Ascending aorta (tissue), 2 donors: Measurements from ENCODE around the gene ARHGEF7. TPM values are rescaled to one million over a fixed set of nuclear protein-coding genes. Genes with fewer than 3 reads are reported as not detected.

Experiments used
- DNase-seq, 2 donors: peaks; one replicate each; pipeline ENCODE4 v3.0.0-alpha.2; 2019; ENCODE audit warnings: low spot score in 2 of 2
- H3K27ac ChIP-seq, 2 donors: fragments of 200-600 bp; sonication (generic); one replicate each; pipeline ENCODE4 v1.5.1; 2016 to 2017; ENCODE audit warnings: mild to moderate bottlenecking in 1 of 2
- H3K27me3 ChIP-seq: fragments of 200-600 bp; sonication (generic); one replicate; pipeline ENCODE4 v1.5.1; 2017
- H3K36me3 ChIP-seq, 2 donors: fragments of 200-600 bp; sonication (generic); one replicate each; pipeline ENCODE4 v1.5.1; 2016
- H3K4me1 ChIP-seq, 2 donors: fragments of 200-600 bp; sonication (generic); one replicate each; pipeline ENCODE4 v1.5.1; 2016 to 2017; ENCODE audit warnings: mild to moderate bottlenecking in 1 of 2
- H3K4me3 ChIP-seq, 2 donors: fragments of 200-600 bp; sonication (generic); one replicate each; pipeline ENCODE4 v1.5.1; 2016 to 2017; ENCODE audit warnings: mild to moderate bottlenecking in 1 of 2
- H3K9me3 ChIP-seq, 2 donors: fragments of 200-600 bp; sonication (generic); one replicate each; pipeline ENCODE4 v1.5.1; 2016
- intact Hi-C: fragments of 100-400 bp; cut with DNase I; formaldehyde crosslinking; loops from one replicate; pipeline ENCODE4 v1.15.1; 2023
- total RNA-seq: library from RNA; depleted of rRNA; stranded (reverse); fragments of >200 nt; gene quantifications from one replicate; pipeline ENCODE4 v1.1.0, GENCODE V29; 2016
- TF ChIP-seq, protein P1 (sequence below), 3 experiments: fragments of 200-600 bp in 2 of 3; fragments of 450-650 bp in 1 of 3; sonication (generic) in 2 of 3; IDR thresholded peaks; one replicate each; pipeline ENCODE4 v1.5.1; 2016 to 2019; ENCODE audit warnings: antibody characterized with exemption in 3 of 3, mild to moderate bottlenecking in 1 of 3, moderate library complexity in 1 of 3

The ARHGEF7 gene
- total RNA-seq, 1 donor from 2014 or later, result 32.2 TPM

DNA sequence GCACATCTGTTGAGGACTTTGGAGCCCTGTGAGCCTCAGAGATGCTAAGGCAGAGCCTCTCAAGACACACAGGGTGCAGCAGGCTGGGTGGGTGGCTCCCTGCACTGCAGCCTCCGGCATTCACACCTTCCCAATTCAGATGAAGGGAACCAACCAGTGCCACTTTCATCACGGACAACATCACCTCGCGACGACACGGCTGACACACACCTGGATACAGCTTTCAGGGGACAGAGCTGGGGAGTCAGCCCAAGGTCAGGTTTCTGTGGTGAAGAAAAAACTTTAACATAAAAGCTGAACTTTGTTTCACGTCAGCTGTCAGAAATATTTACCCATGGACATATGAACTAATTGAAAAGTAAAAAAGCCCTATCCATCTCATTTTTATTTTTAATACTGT, 24.9 kb upstream of the ARHGEF7 start:
- Histone ChIP-seq H3K4me3 (no peak overlapping the region), H3K36me3 (no peaks in the 10 kb centered on the region), H3K4me1 (no peaks in the 10 kb centered on the region), H3K27ac (no peak overlapping the region), H3K27me3 (no peaks in the 10 kb centered on the region), H3K9me3 (no peaks in the 10 kb centered on the region)
- DNase-seq, result no peak
- TF ChIP-seq, protein P1, sequence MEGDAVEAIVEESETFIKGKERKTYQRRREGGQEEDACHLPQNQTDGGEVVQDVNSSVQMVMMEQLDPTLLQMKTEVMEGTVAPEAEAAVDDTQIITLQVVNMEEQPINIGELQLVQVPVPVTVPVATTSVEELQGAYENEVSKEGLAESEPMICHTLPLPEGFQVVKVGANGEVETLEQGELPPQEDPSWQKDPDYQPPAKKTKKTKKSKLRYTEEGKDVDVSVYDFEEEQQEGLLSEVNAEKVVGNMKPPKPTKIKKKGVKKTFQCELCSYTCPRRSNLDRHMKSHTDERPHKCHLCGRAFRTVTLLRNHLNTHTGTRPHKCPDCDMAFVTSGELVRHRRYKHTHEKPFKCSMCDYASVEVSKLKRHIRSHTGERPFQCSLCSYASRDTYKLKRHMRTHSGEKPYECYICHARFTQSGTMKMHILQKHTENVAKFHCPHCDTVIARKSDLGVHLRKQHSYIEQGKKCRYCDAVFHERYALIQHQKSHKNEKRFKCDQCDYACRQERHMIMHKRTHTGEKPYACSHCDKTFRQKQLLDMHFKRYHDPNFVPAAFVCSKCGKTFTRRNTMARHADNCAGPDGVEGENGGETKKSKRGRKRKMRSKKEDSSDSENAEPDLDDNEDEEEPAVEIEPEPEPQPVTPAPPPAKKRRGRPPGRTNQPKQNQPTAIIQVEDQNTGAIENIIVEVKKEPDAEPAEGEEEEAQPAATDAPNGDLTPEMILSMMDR (IDR thresholded peaks at IDR 0.05), result no peak
- intact Hi-C loops, result no loop called here

DNA sequence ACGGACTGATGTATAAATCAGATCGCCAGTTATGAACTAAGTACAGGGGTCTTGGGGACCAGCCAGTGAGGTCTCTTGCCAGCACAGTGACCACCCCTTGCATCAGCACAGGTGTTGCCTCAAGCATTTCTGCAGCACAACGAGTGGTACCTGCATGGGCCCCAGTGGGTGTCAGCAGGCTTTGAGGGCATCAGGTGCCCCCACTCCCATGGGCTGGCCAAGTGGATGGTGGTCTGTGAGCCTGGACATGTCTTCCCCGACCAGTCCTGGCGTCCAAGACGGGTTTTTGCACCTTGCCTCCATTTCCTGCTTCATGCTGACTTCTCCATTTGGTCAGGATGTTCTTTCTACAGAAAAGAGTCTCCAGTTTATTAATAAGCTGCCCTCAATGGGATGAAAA, 22.4 kb upstream of the ARHGEF7 start:
- Histone ChIP-seq H3K4me3 (no peak overlapping the region), H3K27ac (no peak overlapping the region), H3K9me3 (no peaks in the 10 kb centered on the region), H3K36me3 (no peaks in the 10 kb centered on the region), H3K27me3 (no peaks in the 10 kb centered on the region), H3K4me1 (no peaks in the 10 kb centered on the region)
- TF ChIP-seq, protein P1 (IDR thresholded peaks at IDR 0.05), result no peak
- no peak for DNase-seq
- intact Hi-C loops, result no loop called here

DNA sequence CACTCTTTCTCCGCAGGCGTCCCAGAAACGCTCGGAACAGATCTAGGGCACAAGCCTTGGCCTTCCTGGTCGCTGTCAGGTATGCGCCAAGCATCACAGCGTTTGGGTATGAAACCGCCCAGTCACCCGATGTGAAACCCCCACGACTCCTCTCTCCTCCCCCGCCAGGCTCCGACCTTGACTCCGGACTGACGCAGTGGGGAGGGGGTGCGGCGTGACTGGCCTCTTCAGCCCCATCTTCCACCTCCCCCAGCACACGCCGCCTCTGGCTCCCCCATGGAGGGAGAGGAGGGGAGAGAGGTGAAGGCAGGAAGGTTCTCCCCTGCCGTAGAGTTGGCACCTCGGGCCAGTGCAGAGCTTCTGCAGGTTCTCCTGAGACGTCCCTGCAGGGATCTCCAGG, 22.0 kb upstream of the ARHGEF7 start:
- no peaks in the 10 kb centered on the region for H3K36me3 ChIP-seq
- TF ChIP-seq, protein P1 (IDR thresholded peaks at IDR 0.05), result no peak
- DNase-seq, result no peak
- H3K9me3 ChIP-seq, result no peaks in the 10 kb centered on the region
- H3K4me1 ChIP-seq, result no peaks in the 10 kb centered on the region
- no peak overlapping the region for H3K27ac ChIP-seq
- intact Hi-C loops, result no loop called here
- H3K27me3 ChIP-seq, result no peaks in the 10 kb centered on the region
- H3K4me3 ChIP-seq, result no peak overlapping the region

DNA sequence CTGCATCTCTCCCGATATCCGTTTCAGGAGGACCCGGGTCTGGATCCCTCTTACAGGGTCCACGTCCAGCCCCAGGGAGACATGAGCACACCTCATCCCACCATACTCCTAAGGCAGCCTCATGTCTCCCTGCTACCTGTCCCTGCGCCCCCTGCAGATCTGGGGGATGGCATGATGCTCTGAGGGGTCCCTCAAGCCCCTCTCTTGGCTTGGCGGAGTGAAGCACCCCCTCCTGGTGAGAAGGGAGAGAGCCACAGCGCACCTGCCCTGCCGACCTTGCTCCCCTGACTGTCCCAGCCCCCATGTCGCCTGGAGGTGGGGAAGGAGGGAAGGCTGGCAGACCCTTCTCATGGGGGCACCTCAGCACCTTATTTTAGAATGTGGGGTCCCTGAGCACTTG, 21.5 kb upstream of the ARHGEF7 start:
- Histone ChIP-seq H3K27me3 (no peaks in the 10 kb centered on the region), H3K4me3 (no peak overlapping the region), H3K27ac (no peak overlapping the region), H3K4me1 (no peaks in the 10 kb centered on the region), H3K36me3 (no peaks in the 10 kb centered on the region), H3K9me3 (no peaks in the 10 kb centered on the region)
- TF ChIP-seq, protein P1 (IDR thresholded peaks at IDR 0.05), result no peak
- intact Hi-C loops, result no loop called here
- DNase-seq, result no peak

DNA sequence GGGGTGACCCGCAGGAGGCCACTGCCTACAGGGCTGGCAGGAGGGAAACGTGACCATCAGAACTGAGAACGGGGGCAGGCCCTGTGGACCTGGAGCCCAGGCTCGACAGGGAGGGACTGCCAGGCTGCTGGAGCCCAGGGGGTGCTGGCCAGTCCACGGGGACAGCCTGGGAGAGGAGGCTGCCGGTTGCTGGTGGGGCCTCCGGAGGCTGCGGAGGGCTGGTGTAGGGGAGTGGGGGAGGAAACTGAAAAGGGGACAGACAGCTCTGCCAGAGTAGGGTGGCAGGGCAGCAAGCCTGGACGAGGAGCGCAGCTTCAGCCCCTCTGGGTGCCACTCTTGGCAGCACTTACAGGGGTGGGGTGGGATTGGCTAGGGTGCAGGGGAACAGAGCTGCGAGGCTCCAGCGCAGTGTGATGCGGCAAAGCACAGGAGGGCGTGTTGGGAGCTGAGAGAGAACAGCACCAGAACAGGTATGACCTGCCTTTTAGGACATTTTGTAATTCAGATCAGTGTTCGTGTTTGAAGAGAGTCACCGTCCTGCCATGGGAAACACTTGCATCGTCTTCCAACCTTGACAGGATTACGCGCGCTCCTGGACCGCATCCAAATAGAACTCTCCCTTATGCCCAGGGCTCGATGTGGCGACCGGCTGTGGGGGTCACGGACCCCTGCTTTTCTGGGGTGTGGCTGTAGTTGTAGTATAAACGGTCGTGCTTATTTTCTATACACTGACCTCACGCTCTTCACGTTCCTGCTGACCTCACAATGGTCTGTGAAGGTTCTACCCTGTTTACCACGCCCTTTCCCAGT, 19.9 kb upstream of the ARHGEF7 start:
- DNase-seq, result no peak
- Histone ChIP-seq H3K36me3 (no peaks in the 10 kb centered on the region), H3K4me1 (no peaks in the 10 kb centered on the region), H3K27me3 (no peaks in the 10 kb centered on the region), H3K4me3 (no peak overlapping the region), H3K9me3 (no peaks in the 10 kb centered on the region), H3K27ac (no peak overlapping the region)
- intact Hi-C loops, result no loop called here
- TF ChIP-seq, protein P1 (IDR thresholded peaks at IDR 0.05), result no peak
